ENCODE data around the gene KLF2.

KLF2 gene

DNA sequence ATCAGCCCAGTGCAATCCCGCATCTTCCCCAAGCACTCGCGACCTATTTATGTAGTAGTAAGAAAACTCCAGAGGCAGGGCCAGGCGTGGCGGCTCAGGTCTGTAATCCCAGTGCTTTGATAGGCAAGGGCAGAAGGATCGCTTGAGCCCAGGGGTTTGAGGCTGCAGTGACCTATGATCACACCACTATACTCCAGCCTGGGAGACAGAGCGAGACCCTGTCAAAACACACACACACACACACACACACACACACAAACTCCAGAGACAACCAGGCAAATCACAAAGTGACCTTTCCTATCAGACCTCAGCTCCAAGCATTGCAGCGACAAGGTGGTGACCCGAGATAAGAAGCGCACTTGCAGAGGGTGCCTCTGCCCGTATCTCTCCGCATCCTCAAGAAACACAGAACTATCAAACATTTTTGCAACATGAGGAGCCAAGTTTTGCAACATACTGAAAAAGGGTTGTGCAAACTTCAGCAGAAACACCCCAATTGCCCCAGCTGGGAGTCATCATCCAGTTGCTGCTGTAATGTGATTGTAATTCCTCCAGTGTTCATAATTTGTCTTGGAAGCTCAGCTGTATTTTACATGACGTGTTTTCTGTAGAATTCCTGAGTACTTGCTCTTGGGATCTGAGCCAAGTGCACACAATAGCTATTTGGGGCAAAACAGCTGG is 8.7 kb upstream of the KLF2 start:
- TF ChIP-seq, protein P1, sequence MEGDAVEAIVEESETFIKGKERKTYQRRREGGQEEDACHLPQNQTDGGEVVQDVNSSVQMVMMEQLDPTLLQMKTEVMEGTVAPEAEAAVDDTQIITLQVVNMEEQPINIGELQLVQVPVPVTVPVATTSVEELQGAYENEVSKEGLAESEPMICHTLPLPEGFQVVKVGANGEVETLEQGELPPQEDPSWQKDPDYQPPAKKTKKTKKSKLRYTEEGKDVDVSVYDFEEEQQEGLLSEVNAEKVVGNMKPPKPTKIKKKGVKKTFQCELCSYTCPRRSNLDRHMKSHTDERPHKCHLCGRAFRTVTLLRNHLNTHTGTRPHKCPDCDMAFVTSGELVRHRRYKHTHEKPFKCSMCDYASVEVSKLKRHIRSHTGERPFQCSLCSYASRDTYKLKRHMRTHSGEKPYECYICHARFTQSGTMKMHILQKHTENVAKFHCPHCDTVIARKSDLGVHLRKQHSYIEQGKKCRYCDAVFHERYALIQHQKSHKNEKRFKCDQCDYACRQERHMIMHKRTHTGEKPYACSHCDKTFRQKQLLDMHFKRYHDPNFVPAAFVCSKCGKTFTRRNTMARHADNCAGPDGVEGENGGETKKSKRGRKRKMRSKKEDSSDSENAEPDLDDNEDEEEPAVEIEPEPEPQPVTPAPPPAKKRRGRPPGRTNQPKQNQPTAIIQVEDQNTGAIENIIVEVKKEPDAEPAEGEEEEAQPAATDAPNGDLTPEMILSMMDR (conservative IDR thresholded peaks at IDR 0.05), result no peak
- H3K27ac ChIP-seq, result no peak overlapping the region

- TF ChIP-seq, protein P1 (conservative IDR thresholded peaks at IDR 0.05), result no peak
- no peak overlapping the region for H3K27ac ChIP-seq
Observed at GRCh38 chr19:16316506-16316882, 8.1 kb upstream of the KLF2 start.

DNA sequence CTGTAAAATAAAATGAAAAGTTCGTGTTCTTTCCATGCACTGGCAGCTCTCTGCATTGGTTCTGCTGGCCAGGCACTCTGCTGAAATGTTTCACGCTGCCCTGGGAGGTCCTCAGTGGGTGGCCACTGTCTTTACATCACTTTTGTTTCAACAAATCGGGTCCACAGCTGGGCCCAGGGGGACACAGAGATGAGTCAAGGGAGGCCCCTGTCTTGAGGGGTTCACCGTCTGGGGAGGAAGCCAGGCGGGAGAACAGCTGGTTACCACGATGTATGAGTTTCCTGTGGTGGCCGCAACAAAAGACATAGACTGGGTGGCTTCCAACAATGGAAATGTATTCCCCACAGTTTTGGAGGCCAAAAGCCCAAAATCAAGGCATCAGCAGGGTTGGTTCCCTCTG is 5.1 kb upstream of the KLF2 start:
- TF ChIP-seq, protein P1 (conservative IDR thresholded peaks at IDR 0.05), result no peak
- no peak overlapping the region for H3K27ac ChIP-seq

DNA sequence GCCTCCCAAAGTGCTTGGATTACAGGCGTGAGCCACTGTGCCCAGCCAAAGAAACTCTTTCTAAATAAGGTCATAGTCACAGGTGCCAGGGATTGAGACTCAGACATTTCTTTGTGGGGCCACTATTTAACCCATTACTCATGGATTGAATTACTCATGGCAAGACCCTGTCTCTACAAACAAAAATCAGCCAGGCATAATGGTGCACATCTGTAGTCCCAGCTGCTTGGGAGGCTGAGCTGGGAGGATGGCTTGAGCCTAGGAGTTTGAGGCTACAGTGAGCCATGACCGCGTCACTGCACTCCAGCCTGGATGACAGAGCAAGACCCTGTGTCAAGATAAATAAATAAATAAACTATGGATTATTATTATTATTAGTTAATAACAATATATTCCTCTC is 3.6 kb upstream of the KLF2 start:
- H3K27ac ChIP-seq, result no peak overlapping the region
- TF ChIP-seq, protein P1 (conservative IDR thresholded peaks at IDR 0.05), result no peak

DNA sequence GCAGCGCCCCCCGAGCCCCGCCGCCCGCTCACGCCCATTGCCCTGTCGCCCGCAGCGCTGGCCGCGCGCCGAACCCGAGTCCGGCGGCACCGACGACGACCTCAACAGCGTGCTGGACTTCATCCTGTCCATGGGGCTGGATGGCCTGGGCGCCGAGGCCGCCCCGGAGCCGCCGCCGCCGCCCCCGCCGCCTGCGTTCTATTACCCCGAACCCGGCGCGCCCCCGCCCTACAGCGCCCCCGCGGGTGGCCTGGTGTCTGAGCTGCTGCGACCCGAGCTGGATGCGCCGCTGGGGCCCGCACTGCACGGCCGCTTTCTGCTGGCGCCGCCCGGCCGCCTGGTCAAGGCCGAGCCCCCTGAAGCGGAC is 518 bp downstream of the KLF2 start:
- H3K27ac ChIP-seq, result peak overlapping the region; percentile 74
- TF ChIP-seq, protein P1 (conservative IDR thresholded peaks at IDR 0.05), result no peak

DNA sequence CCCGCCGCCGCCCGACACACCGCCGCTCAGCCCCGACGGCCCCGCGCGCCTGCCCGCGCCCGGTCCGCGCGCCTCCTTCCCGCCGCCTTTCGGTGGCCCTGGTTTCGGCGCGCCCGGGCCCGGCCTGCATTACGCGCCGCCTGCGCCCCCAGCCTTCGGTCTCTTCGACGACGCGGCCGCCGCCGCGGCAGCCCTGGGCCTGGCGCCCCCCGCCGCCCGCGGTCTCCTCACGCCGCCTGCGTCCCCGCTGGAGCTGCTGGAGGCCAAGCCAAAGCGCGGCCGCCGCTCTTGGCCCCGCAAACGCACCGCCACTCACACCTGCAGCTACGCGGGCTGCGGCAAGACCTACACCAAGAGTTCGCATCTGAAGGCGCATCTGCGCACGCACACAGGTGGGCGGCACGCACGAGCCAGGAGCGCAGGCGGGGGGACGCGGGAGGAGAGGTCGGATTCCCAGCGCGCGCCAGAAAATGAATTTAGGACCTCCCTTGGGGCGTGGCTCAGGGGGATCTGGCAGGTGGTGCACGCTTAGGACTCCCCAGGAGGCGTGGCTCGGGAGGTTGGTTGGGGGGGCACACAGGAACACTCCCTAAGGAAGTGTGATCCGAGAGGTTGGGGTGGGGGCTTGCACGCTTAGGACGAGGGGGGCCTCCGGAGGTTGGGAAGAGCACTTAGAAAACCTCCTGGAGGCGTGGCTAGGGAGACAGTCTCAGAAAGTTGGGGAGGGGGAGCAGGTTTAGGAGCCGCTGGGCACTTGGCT is 1.2 kb downstream of the KLF2 start:
- H3K27ac ChIP-seq, result no peak overlapping the region
- TF ChIP-seq, protein P1 (conservative IDR thresholded peaks at IDR 0.05), result no peak

GRCh38 chr19:16326401-16327168 is 2.0 kb downstream of the KLF2 start:
- H3K27ac ChIP-seq, result no peak overlapping the region

More at GRCh38 chr19:16326401-16327168, 2.0 kb downstream of the KLF2 start:
- TF ChIP-seq, protein P1 (conservative IDR thresholded peaks at IDR 0.05), result no peak

Measured in VCaP (cell line).